Measurements from ENCODE around the gene ITIH6. TPM values are rescaled to one million over a fixed set of nuclear protein-coding genes. Genes with fewer than 3 reads are reported as not detected.
"Not testable (repeated sequence)": the region's sequence is repeated elsewhere in the genome, so short reads cannot be mapped to it uniquely, and the experiment has no call there.

The ITIH6 gene
- total RNA-seq, 1 experiment from 2014 or later = 0.05 TPM

- DNase-seq (ENCODE audit: low read depth, low spot score) = no peak
- in situ Hi-C loops (cut with HindIII; ENCODE audit: low pct_unique_long_range_greater_than_20kb, low sequenced_read_pairs) = no loop called here
Observed at GRCh38 chrX:54747733-54748393, 50.2 kb downstream of the ITIH6 start.

DNA sequence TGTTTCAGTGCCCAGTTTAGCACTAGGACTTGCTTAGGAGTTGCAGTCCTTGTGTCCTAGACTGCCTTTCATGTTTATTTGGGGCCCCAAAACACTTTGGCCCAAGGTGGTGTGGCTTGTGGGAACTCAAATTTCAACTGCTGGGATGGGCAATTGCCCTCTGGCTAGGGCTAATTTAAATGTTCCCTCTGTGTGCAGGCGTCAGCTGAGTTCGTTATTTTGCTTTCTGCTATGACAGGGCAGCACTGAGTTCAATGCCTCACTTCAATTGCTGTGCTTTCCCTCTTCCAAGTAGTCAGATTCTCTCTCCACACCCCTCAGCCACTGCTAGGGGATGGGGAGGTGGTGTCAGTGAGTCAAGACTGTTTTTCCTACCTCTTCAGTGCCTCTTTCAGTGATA is 51.1 kb downstream of the ITIH6 start:
- no peak for DNase-seq (ENCODE audit: low read depth, low spot score)
- in situ Hi-C loops (cut with HindIII; ENCODE audit: low pct_unique_long_range_greater_than_20kb, low sequenced_read_pairs) = no loop called here

GRCh38 chrX:54745676-54746075 is 52.4 kb downstream of the ITIH6 start:
- no peak for DNase-seq (ENCODE audit: low read depth, low spot score)

GRCh38 chrX:54738567-54738966 is 59.5 kb downstream of the ITIH6 start:
- in situ Hi-C loops (cut with HindIII; ENCODE audit: low pct_unique_long_range_greater_than_20kb, low sequenced_read_pairs); DNase-seq (ENCODE audit: low read depth, low spot score): not testable (repeated sequence)

More at GRCh38 chrX:54745676-54746075, 52.4 kb downstream of the ITIH6 start:
- in situ Hi-C loops (cut with HindIII; ENCODE audit: low pct_unique_long_range_greater_than_20kb, low sequenced_read_pairs) = no loop called here

DNA sequence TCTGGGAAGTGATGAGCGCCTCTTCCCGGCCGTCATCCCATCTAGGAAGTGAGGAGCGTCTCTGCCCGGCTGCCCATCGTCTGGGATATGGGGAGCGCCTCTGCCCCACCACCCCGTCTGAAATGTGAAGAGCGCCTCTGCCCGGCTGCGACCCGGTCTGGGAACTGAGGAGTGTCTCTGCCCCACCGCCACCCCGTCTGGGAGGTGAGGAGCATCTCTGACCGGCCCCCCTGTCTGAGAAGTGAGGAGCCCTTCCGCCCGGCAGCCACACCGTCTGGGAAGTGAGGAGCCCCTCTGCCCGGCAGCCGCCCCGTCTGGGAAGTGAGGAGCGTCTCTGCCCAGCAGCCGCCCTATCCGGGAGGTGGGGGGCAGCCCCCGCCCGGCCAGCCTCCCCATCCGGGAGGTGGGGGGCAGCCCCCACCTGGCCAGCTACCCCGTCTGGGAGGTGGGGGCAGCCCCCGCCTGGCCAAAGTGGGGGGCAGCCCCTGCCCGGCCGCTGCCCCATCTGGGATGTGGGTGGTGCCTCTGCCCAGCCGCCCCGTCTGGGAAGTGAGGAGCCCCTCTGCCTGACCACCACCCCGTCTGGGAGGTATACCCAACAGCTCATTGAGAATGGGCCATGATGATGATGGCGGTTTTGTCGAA is 61.6 kb downstream of the ITIH6 start:
- in situ Hi-C loops (cut with HindIII; ENCODE audit: low pct_unique_long_range_greater_than_20kb, low sequenced_read_pairs) = not testable (repeated sequence)

DNA sequence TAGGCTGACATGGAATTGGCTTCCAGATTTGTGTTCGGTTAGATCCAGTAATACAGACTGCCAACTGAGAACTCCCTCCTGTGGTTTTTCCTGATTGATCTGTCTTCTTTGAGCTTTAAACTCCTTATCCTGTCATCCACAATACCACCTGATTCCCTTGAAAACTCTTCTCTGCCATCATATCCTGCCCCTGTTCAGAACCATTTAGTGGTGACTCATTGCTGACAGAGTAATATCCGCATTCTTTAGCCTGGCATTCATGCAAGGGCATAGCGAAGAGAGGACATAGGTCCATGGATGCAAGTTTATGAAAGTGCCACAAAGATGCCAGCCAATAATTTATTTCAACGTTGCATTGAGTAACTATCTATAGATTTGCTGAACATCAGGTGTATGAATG is 76.6 kb downstream of the ITIH6 start:
- peak; percentile 9 for DNase-seq (ENCODE audit: low read depth, low spot score)
- in situ Hi-C loops (cut with HindIII; ENCODE audit: low pct_unique_long_range_greater_than_20kb, low sequenced_read_pairs) = no loop called here

More for the DNA sequence above, 61.6 kb downstream of the ITIH6 start:
- not testable (repeated sequence) for DNase-seq (ENCODE audit: low read depth, low spot score)

DNA sequence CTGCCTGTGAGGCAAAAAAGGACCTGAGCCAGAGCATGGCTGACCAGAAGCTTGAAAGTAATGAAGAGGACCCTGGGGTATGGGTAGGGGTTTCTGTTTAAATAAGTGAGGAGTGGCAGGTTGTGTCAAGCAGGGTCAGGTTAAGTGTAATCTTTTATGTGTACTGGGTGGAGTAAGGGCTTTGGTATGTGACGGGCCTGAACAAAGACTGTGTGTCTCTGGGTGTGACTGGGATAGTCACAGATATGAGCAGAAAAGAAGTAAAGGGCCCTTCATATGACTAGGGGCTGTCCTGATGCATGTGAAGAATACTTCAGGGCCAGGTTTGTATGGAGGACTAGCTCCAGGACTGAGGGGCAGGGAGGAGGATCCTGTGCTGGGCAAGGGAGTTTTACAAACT is 82.4 kb downstream of the ITIH6 start:
- no peak for DNase-seq (ENCODE audit: low read depth, low spot score)
- in situ Hi-C loops (cut with HindIII; ENCODE audit: low pct_unique_long_range_greater_than_20kb, low sequenced_read_pairs) = no loop called here

DNA sequence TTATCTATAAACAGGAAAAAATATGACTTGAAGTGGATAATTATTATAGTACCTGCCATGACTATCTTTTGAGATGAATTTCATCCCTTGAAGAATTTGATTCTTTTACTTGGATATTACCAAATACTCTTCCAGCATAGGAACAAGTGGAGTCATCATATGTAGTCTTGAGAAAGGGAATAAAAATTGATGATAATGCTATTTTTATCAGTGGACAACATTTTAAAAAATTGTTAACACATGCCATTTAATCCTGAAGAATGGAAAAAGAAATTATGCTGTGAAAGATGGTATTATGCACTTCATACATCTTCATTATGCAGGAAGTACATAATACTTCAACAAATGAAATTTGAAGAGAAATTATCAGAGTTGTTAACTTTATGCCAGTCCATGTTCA is 83.6 kb downstream of the ITIH6 start:
- DNase-seq (ENCODE audit: low read depth, low spot score) = no peak
- in situ Hi-C loops (cut with HindIII; ENCODE audit: low pct_unique_long_range_greater_than_20kb, low sequenced_read_pairs) = no loop called here

- in situ Hi-C loops (cut with HindIII; ENCODE audit: low pct_unique_long_range_greater_than_20kb, low sequenced_read_pairs) = no loop called here
- no peak for DNase-seq (ENCODE audit: low read depth, low spot score)
Observed at GRCh38 chrX:54711735-54712134, 86.3 kb downstream of the ITIH6 start.

- in situ Hi-C loops (cut with HindIII; ENCODE audit: low pct_unique_long_range_greater_than_20kb, low sequenced_read_pairs) = no loop called here
- no peak for DNase-seq (ENCODE audit: low read depth, low spot score)
Observed at GRCh38 chrX:54710920-54711319, 87.1 kb downstream of the ITIH6 start.

DNA sequence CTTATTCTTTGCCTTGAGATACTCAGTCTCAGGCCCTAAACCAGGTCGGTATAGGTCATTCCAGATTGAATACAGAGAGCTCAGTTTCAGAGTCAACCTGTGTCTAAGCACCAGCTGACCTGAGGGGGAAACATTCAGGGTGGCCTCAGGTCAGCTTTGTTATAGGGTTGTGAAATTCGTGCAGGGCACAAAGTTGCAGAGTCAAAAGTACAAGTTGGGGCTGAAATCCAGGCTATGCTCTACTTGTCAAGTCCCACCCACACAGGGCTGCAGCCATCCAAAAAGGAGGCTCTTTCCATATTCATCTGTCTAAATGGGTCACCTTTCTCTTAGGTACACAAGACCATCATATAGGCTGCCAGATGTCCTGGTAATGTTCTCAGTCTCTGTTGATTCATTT is 89.7 kb downstream of the ITIH6 start:
- no peak for DNase-seq (ENCODE audit: low read depth, low spot score)
- in situ Hi-C loops (cut with HindIII; ENCODE audit: low pct_unique_long_range_greater_than_20kb, low sequenced_read_pairs) = no loop called here

Small RNAs within 50 kb of the gene (small RNA-seq; reads per million reads assigned to genes)
- gene AL049732.1 (0 reads per million in 2 experiments), gene SNORA11 (3.8 to 12.8 reads per million in 2 experiments)

Other genes starting within 250 kb of the ITIH6 start
- gene MAGED2, start 9.5 kb upstream of the ITIH6 start, total RNA-seq (2014; rRNA removed; shearing (Covaris generic)) = 84.7 and 92.2 TPM in 2 replicates
- 12.4 and 13.4 TPM in 2 replicates for gene TRO, start 122.6 kb upstream of the ITIH6 start, total RNA-seq (2014; rRNA removed; shearing (Covaris generic))
- gene PFKFB1, start 195.9 kb upstream of the ITIH6 start, total RNA-seq (2014; rRNA removed; shearing (Covaris generic)) = not detected in 2 replicates
- gene APEX2, start 202.1 kb upstream of the ITIH6 start, total RNA-seq (2014; rRNA removed; shearing (Covaris generic)) = 10.5 and 10.9 TPM in 2 replicates
- gene ALAS2, start 232.7 kb upstream of the ITIH6 start, total RNA-seq (2014; rRNA removed; shearing (Covaris generic)) = not detected in 2 replicates